Measurements from ENCODE around the gene PTPN1.
"Not testable (repeated sequence)": the region's sequence is repeated elsewhere in the genome, so short reads cannot be mapped to it uniquely, and the experiment has no call there.

PTPN1 gene

GRCh38 chr20:50609438-50609989 is 99.3 kb downstream of the PTPN1 start:
- no peak for DNase-seq (ENCODE audit: low read depth)

- DNase-seq (ENCODE audit: low read depth): no peak
Measured at GRCh38 chr20:50610212-50610718, 100.1 kb downstream of the PTPN1 start.

- DNase-seq (ENCODE audit: low read depth): no peak
Measured at GRCh38 chr20:50611128-50611810, 101.1 kb downstream of the PTPN1 start.

GRCh38 chr20:50613438-50614169 is 103.4 kb downstream of the PTPN1 start:
- DNase-seq (ENCODE audit: low read depth): no peak

- DNase-seq (ENCODE audit: low read depth): no peak
Measured at GRCh38 chr20:50615407-50615806, 105.2 kb downstream of the PTPN1 start.

- DNase-seq (ENCODE audit: low read depth): no peak
Measured at GRCh38 chr20:50617022-50617421, 106.8 kb downstream of the PTPN1 start.

- DNase-seq (ENCODE audit: low read depth): no peak
Measured at GRCh38 chr20:50618537-50618936, 108.4 kb downstream of the PTPN1 start.

- DNase-seq (ENCODE audit: low read depth): not testable (repeated sequence)
Measured at GRCh38 chr20:50620459-50620858, 110.3 kb downstream of the PTPN1 start.

- DNase-seq (ENCODE audit: low read depth): no peak
Measured at GRCh38 chr20:50621068-50621665, 111.0 kb downstream of the PTPN1 start.

GRCh38 chr20:50624351-50625016 is 114.3 kb downstream of the PTPN1 start:
- DNase-seq (ENCODE audit: low read depth): no peak

GRCh38 chr20:50625986-50626677 is 115.9 kb downstream of the PTPN1 start:
- DNase-seq (ENCODE audit: low read depth): no peak

GRCh38 chr20:50627747-50628146 is 117.6 kb downstream of the PTPN1 start:
- no peak for DNase-seq (ENCODE audit: low read depth)

- DNase-seq (ENCODE audit: low read depth): no peak
Measured at GRCh38 chr20:50628332-50628731, 118.1 kb downstream of the PTPN1 start.

GRCh38 chr20:50628853-50629669 is 118.9 kb downstream of the PTPN1 start:
- no peak for DNase-seq (ENCODE audit: low read depth)

GRCh38 chr20:50629670-50630045 is 119.5 kb downstream of the PTPN1 start:
- DNase-seq (ENCODE audit: low read depth): no peak

- DNase-seq (ENCODE audit: low read depth): no peak
Measured at GRCh38 chr20:50630578-50631263, 120.5 kb downstream of the PTPN1 start.

GRCh38 chr20:50632236-50632635 is 122.1 kb downstream of the PTPN1 start:
- no peak for DNase-seq (ENCODE audit: low read depth)

- no peak for DNase-seq (ENCODE audit: low read depth)
Measured at GRCh38 chr20:50632701-50633100, 122.5 kb downstream of the PTPN1 start.

GRCh38 chr20:50633361-50633760 is 123.2 kb downstream of the PTPN1 start:
- DNase-seq (ENCODE audit: low read depth): no peak

GRCh38 chr20:50634191-50634590 is 124.0 kb downstream of the PTPN1 start:
- no peak for DNase-seq (ENCODE audit: low read depth)

Data from iris pigment epithelial cell (primary cell).